HG02571 (cell line): Measurements from ENCODE around the gene ZBTB34.

Source experiments
- ATAC-seq: cut with Tn5 transposase; IDR thresholded peaks from one replicate; pipeline ENCODE4 v1.9.1; 2021; ENCODE audit warnings: mild to moderate bottlenecking, moderate library complexity; ENCODE audit not compliant: unreplicated experiment

Gene ZBTB34

GRCh38 chr9:126915281-126915816, 54.9 kb downstream of the ZBTB34 start:
- ATAC-seq = no peak

GRCh38 chr9:126915846-126916543, 55.6 kb downstream of the ZBTB34 start:
- no peak for ATAC-seq

GRCh38 chr9:126916909-126917308, 56.5 kb downstream of the ZBTB34 start:
- ATAC-seq = no peak

- ATAC-seq = no peak
Measured at GRCh38 chr9:126919193-126919592, 58.8 kb downstream of the ZBTB34 start.

GRCh38 chr9:126925876-126926275, 65.4 kb downstream of the ZBTB34 start:
- ATAC-seq = no peak

GRCh38 chr9:126926364-126926763, 65.9 kb downstream of the ZBTB34 start:
- no peak for ATAC-seq

GRCh38 chr9:126927419-126927818, 67.0 kb downstream of the ZBTB34 start:
- ATAC-seq = no peak

- no peak for ATAC-seq
Measured at GRCh38 chr9:126932871-126933321, 72.5 kb downstream of the ZBTB34 start.

- ATAC-seq = no peak
Measured at GRCh38 chr9:126933334-126933980, 73.0 kb downstream of the ZBTB34 start.

GRCh38 chr9:126934441-126934840, 74.0 kb downstream of the ZBTB34 start:
- ATAC-seq = no peak
